Measurements from ENCODE around the gene TEC.

The TEC gene

GRCh38 chr4:48112017-48112667, 157.5 kb downstream of the TEC start:
- DNase-seq (ENCODE audit: extremely low read depth, low read depth), result no peak
- no peak for TF ChIP-seq CTCF (IDR thresholded peaks at IDR 0.05; ENCODE audit: low read depth, low read length, missing control alignments)
- H3K4me3 ChIP-seq (replicated peaks; ENCODE audit: low read depth, low read length), result no peak overlapping the region

- no peak overlapping the region for H3K4me3 ChIP-seq (replicated peaks; ENCODE audit: low read depth, low read length)
- no peak for TF ChIP-seq CTCF (IDR thresholded peaks at IDR 0.05; ENCODE audit: low read depth, low read length, missing control alignments)
- DNase-seq (ENCODE audit: extremely low read depth, low read depth), result no peak
These were observed 159.1 kb downstream of the TEC start for GRCh38 chr4:48110452-48110978.

GRCh38 chr4:48109413-48110263, 160.0 kb downstream of the TEC start:
- TF ChIP-seq CTCF (IDR thresholded peaks at IDR 0.05; ENCODE audit: low read depth, low read length, missing control alignments), result peak; percentile 66
- no peak overlapping the region for H3K4me3 ChIP-seq (replicated peaks; ENCODE audit: low read depth, low read length)
- DNase-seq (ENCODE audit: extremely low read depth, low read depth), result peak; percentile 37

- TF ChIP-seq CTCF (IDR thresholded peaks at IDR 0.05; ENCODE audit: low read depth, low read length, missing control alignments), result no peak
- no peak overlapping the region for H3K4me3 ChIP-seq (replicated peaks; ENCODE audit: low read depth, low read length)
- no peak for DNase-seq (ENCODE audit: extremely low read depth, low read depth)
These were observed 161.1 kb downstream of the TEC start for GRCh38 chr4:48108309-48109073.

GRCh38 chr4:48105230-48105629, 164.4 kb downstream of the TEC start:
- no peak for TF ChIP-seq CTCF (IDR thresholded peaks at IDR 0.05; ENCODE audit: low read depth, low read length, missing control alignments)
- H3K4me3 ChIP-seq (replicated peaks; ENCODE audit: low read depth, low read length), result no peak overlapping the region
- DNase-seq (ENCODE audit: extremely low read depth, low read depth), result no peak

GRCh38 chr4:48103483-48104139, 166.0 kb downstream of the TEC start:
- TF ChIP-seq CTCF (IDR thresholded peaks at IDR 0.05; ENCODE audit: low read depth, low read length, missing control alignments), result no peak
- no peak for DNase-seq (ENCODE audit: extremely low read depth, low read depth)
- H3K4me3 ChIP-seq (replicated peaks; ENCODE audit: low read depth, low read length), result no peak overlapping the region
